Activated naive CD4-positive, alpha-beta T cell treated with anti-CD3 and anti-CD28 coated beads for 36 hours (primary cell): ENCODE results near the gene TMEM203. TPM values are rescaled to one million over a fixed set of nuclear protein-coding genes. Genes with fewer than 3 reads are reported as not detected.
"Not testable (repeated sequence)": the region's sequence is repeated elsewhere in the genome, so short reads cannot be mapped to it uniquely, and the experiment has no call there.

Experiments
- CTCF ChIA-PET: fragments of 350-600 bp; sonication (Branson Sonifier 250); formaldehyde crosslinking; loops from one replicate; lab custom pipeline; 2021; ENCODE audit warnings: antibody characterized with exemption; lab: Charles Lee
- DNase-seq: peaks from one replicate; pipeline ENCODE4 v3.0.0-alpha.2; 2020
- H3K27ac Mint-ChIP-seq: one replicate; pipeline ENCODE4 v1.8.0; 2021; ENCODE audit warnings: mild to moderate bottlenecking, mixed read lengths
- H3K27me3 Mint-ChIP-seq: one replicate; pipeline ENCODE4 v1.8.0; 2021; ENCODE audit warnings: low read depth, mixed read lengths
- H3K36me3 Mint-ChIP-seq: one replicate; pipeline ENCODE4 v1.8.0; 2021; ENCODE audit warnings: low read depth, mixed read lengths
- H3K4me1 Mint-ChIP-seq: one replicate; pipeline ENCODE4 v1.8.0; 2021; ENCODE audit warnings: low read depth, mixed read lengths
- H3K4me3 Mint-ChIP-seq: one replicate; pipeline ENCODE4 v1.8.0; 2021; ENCODE audit warnings: mild to moderate bottlenecking, moderate library complexity, mixed read lengths
- H3K9me3 Mint-ChIP-seq: one replicate; pipeline ENCODE4 v1.8.0; 2021; ENCODE audit warnings: mixed read lengths
- intact Hi-C: fragments of 100-400 bp; cut with micrococcal nuclease; formaldehyde crosslinking; loops from one replicate; pipeline ENCODE4 v1.15.1; 2023
- total RNA-seq, 2 experiments: library from RNA; stranded (reverse); gene quantifications; one replicate each; pipeline ENCODE4 v1.2.3, GENCODE V29; 2021

The TMEM203 gene
- total RNA-seq, 2 experiments from 2014 or later = 21.8 to 23.2 TPM

- Mint-ChIP-seq H3K27ac (no peak overlapping the region), H3K27me3 (no peaks in the 10 kb centered on the region), H3K4me1 (peaks cover 13% of the 10 kb centered on the region), H3K9me3 (no peaks in the 10 kb centered on the region), H3K4me3 (no peak overlapping the region), H3K36me3 (peaks cover 20% of the 10 kb centered on the region)
- CTCF ChIA-PET = no interaction called here
- no peak for DNase-seq
- intact Hi-C loops = loop anchor here (10.0 kb wide), 1 partner anchor 761 kb away; the partner anchor contains the start of gene SEC16A
Measured at GRCh38 chr9:137245450-137246421, 40.3 kb upstream of the TMEM203 start.

DNA sequence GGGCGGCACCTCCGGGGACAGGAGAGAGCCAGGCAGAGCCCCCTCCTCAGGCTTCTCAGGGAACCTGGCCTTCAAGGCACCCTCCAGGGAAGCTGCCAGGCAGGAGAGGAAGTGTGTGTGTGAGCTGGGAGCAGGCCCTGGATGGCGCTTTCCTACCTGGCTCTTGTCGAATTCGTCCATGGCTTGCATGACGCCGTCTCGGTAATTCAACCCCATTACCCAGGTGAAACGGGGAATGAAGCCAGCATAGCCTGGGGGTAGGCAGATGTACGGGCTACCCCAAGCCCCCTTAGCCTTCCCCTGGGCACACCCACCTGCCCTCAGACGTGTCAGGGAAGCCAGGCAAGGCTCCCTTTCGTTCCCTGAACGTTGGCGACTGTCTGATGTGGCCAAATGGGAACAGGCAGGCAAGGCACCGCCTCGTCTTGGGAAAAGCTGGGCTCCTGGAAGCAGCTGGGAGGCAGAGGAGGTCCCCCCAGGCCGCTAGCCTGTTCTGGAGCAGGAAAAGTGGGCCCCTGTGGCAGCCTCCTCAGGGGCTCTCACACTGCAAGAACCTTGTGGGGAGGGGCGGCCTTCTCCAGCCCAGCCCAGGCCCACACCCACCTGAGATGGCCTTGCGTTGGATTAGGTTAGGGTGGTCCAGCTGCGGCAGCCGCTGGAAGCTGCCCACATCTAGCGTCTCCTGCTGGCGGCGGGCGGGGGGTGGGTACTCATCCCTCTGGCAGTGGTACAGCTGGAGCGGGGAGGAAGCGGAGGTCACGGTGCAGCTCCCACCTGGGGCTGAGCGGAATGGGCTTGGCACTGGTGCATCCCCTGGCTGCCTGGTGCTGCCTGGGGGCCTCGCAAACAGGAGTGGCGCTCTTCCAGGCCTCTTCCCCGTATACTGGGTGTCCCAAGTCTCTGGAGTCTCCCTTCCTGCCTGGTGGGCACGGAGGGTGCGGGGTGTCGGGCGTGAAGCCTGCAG lies 39.3 kb upstream of the TMEM203 start:
- no peak for DNase-seq
- peaks cover 15% of the 10 kb centered on the region for H3K4me1 Mint-ChIP-seq
- no peaks in the 10 kb centered on the region for H3K9me3 Mint-ChIP-seq
- intact Hi-C loops = loop anchor here (5.0 to 10.0 kb wide), 4 partner anchors 42 to 832 kb away; partner anchors contain the start of genes ANAPC2, ENTR1, PMPCA and SEC16A
- CTCF ChIA-PET = no interaction called here
- H3K27ac Mint-ChIP-seq = no peak overlapping the region
- no peaks in the 10 kb centered on the region for H3K27me3 Mint-ChIP-seq
- H3K4me3 Mint-ChIP-seq = no peak overlapping the region
- H3K36me3 Mint-ChIP-seq = peaks cover 20% of the 10 kb centered on the region

DNA sequence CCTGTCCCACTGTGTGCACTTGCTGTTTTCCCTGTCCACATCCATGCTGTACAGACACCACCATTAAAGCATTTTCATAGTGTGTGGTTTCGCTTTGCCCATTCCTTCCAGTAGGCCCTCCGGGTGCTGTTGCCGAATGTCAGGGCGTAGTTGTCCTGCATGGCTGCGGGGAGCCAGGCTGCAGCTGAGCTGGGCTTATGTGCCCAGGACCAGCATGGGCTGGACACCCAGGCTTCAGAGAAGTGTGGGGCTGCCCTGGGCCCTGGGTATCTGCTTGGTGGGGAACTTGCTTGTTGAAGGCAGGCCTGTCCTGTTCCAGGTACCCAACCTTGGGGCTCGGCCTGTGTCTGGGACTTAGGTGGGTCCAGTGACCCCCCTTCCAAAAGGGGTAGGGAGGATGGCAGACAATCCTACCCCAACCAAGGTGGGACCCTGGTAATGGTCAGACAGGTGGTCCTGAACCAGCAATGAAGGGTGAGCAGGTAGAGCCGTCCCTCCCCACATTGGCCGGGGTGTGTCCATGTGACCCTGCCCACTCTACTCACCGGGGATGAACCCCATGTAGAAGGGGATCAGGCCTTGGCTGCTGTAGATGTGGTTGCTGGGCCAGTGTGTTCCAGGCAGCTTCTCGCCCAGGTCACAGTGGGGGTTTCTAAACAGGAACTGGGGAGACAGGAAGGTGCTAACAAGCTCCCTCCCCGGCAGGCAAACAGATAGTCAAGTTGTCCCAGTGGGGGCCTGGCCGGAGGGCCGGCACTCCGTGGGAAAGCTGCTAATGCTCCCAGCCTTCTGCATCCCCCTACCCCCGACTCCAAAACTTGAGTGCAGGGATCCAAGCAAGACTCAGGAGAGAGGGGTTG lies 38.4 kb upstream of the TMEM203 start:
- CTCF ChIA-PET = no interaction called here
- intact Hi-C loops = loop anchor here (5.0 to 10.0 kb wide), 4 partner anchors 42 to 832 kb away; partner anchors contain the start of genes ANAPC2, ENTR1, PMPCA and SEC16A
- H3K4me3 Mint-ChIP-seq = peak overlapping the region; percentile 21

GRCh38 chr9:137243266-137243625 lies 37.8 kb upstream of the TMEM203 start:
- Mint-ChIP-seq H3K36me3 (peaks cover 22% of the 10 kb centered on the region), H3K4me3 (peak overlapping the region; percentile 21), H3K4me1 (peaks cover 25% of the 10 kb centered on the region), H3K27ac (peak overlapping the region; percentile 24)
- H3K9me3 Mint-ChIP-seq, H3K27me3 Mint-ChIP-seq, DNase-seq: not testable (repeated sequence)
- CTCF ChIA-PET = interaction anchor here (1.2 kb wide), 1 partner anchor 295 kb away, joined by 3 read pairs; no protein-coding TSS in a partner anchor
- intact Hi-C loops = loop anchor here (5.0 to 10.0 kb wide), 4 partner anchors 41 to 831 kb away; partner anchors contain the start of genes ANAPC2, ENTR1, PMPCA and SEC16A

More for the DNA sequence above, 38.4 kb upstream of the TMEM203 start:
- Mint-ChIP-seq H3K27me3 (no peaks in the 10 kb centered on the region), H3K27ac (no peak overlapping the region), H3K9me3 (no peaks in the 10 kb centered on the region), H3K36me3 (peaks cover 22% of the 10 kb centered on the region), H3K4me1 (peaks cover 21% of the 10 kb centered on the region)
- no peak for DNase-seq

DNA sequence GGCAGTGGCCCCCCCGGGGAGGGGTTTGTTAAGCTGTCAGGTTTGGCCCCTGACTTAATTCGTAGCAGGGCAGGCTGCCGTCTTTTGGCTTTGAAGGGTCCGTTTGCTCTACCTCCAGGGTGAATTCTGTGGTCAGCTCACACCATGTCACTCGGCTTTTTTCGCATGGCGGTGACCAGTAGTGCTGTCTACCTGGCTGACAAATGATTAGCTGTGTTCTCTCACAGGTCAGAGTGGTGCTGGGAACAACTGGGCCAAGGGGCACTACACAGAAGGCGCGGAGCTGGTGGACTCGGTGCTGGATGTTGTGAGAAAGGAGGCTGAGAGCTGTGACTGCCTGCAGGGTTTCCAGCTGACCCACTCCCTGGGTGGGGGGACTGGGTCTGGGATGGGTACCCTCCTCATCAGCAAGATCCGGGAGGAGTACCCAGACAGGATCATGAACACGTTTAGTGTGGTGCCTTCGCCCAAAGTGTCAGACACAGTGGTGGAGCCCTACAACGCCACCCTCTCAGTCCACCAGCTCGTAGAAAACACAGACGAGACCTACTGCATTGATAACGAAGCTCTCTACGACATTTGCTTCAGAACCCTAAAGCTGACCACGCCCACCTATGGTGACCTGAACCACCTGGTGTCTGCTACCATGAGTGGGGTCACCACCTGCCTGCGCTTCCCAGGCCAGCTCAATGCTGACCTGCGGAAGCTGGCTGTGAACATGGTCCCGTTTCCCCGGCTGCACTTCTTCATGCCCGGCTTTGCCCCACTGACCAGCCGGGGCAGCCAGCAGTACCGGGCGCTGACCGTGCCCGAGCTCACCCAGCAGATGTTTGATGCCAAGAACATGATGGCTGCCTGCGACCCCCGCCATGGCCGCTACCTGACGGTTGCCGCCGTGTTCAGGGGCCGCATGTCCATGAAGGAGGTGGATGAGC lies 37.1 kb upstream of the TMEM203 start:
- Mint-ChIP-seq H3K27ac (peak overlapping the region; percentile 74), H3K36me3 (peaks cover 22% of the 10 kb centered on the region), H3K4me3 (peak overlapping the region; percentile 79), H3K4me1 (peaks cover 29% of the 10 kb centered on the region), H3K9me3 (no peaks in the 10 kb centered on the region), H3K27me3 (no peaks in the 10 kb centered on the region)
- intact Hi-C loops = loop anchor here (5.0 to 10.0 kb wide), 4 partner anchors 40 to 830 kb away; partner anchors contain the start of genes ANAPC2, ENTR1, PMPCA and SEC16A
- CTCF ChIA-PET = interaction anchor here (1.2 kb wide), 1 partner anchor 294 kb away, joined by 3 read pairs; no protein-coding TSS in a partner anchor
- DNase-seq = no peak

DNA sequence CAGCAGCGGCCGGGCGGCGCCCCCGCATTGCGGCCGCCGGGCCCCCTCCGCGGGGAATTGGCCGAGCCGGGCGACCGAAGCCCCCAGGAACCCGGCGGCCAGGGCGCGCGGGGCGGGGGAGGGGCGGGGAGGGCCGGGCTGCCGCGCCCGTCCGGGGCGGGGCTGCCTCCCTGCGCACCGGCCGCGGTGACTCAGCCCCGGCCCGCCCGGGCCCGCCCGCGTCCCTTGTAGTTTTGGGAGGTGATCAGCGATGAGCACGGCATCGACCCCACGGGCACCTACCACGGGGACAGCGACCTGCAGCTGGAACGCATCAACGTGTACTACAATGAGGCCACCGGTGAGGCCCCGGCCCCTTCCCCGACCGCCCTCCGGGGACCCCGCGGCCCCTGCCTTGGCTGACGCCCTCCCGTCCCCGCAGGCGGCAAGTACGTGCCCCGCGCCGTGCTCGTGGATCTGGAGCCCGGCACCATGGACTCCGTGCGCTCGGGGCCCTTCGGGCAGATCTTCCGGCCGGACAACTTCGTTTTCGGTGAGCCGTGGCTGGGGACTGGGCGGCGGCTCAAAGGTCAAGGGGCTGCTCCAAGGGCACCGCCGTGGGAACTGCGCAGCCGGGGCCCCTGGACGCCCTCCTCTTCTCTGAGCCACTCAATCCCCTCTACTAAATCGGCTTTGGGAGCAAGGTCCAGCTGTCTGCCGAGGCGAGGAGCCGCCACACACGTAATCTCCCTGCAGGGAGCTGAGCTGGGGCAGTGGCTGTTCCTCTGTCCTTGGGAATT lies 36.2 kb upstream of the TMEM203 start:
- no peaks in the 10 kb centered on the region for H3K27me3 Mint-ChIP-seq
- DNase-seq = peak; percentile 73
- H3K36me3 Mint-ChIP-seq = peaks cover 22% of the 10 kb centered on the region
- peak overlapping the region; percentile 74 for H3K27ac Mint-ChIP-seq
- intact Hi-C loops = loop anchor here (1.0 to 10.0 kb wide), 8 partner anchors 14 to 829 kb away; partner anchors contain the start of genes ANAPC2, ENTR1, NELFB and PMPCA
- H3K9me3 Mint-ChIP-seq = no peaks in the 10 kb centered on the region
- H3K4me3 Mint-ChIP-seq = peak overlapping the region; percentile 79
- H3K4me1 Mint-ChIP-seq = peaks cover 32% of the 10 kb centered on the region
- CTCF ChIA-PET = interaction anchor here (1.2 kb wide), 1 partner anchor 293 kb away, joined by 3 read pairs; no protein-coding TSS in a partner anchor

GRCh38 chr9:137240841-137241489 lies 35.5 kb upstream of the TMEM203 start, which contains the start of gene TUBB4B:
TUBB4B (plus strand) TSS chr9:137241287; CDS start chr9:137241361, 74 bp downstream.
- H3K27ac Mint-ChIP-seq = peak within 1 kb of the TSS; percentile 94
- peaks cover 34% of the 10 kb centered on the region for H3K4me1 Mint-ChIP-seq
- no peaks in the 10 kb centered on the region for H3K9me3 Mint-ChIP-seq
- intact Hi-C loops = loop anchor here (1.0 to 10.0 kb wide), 8 partner anchors 14 to 829 kb away; partner anchors contain the start of genes ANAPC2, ENTR1, NELFB and PMPCA
- peaks cover 22% of the 10 kb centered on the region for H3K36me3 Mint-ChIP-seq
- peak within 1 kb of the TSS; percentile 88 for H3K4me3 Mint-ChIP-seq
- CTCF ChIA-PET = interaction anchor here (1.1 kb wide), 1 partner anchor 111 kb away, joined by 3 read pairs; no protein-coding TSS in a partner anchor
- DNase-seq = peak; percentile 99
- no peaks in the 10 kb centered on the region for H3K27me3 Mint-ChIP-seq

GRCh38 chr9:137240318-137240840 lies 34.9 kb upstream of the TMEM203 start:
- Mint-ChIP-seq H3K36me3 (peaks cover 22% of the 10 kb centered on the region), H3K4me3 (peak overlapping the region; percentile 75), H3K27me3 (no peaks in the 10 kb centered on the region), H3K4me1 (peaks cover 34% of the 10 kb centered on the region), H3K9me3 (no peaks in the 10 kb centered on the region), H3K27ac (no peak overlapping the region)
- peak; percentile 57 for DNase-seq
- intact Hi-C loops = loop anchor here (5.0 to 10.0 kb wide), 4 partner anchors 38 to 828 kb away; partner anchors contain the start of genes ANAPC2, ENTR1, PMPCA and SEC16A
- CTCF ChIA-PET = interaction anchor here (1.1 kb wide), 1 partner anchor 111 kb away, joined by 3 read pairs; no protein-coding TSS in a partner anchor
